HepG2 (cell line): Measurements from ENCODE around the gene AP3D1. TPM values are rescaled to one million over a fixed set of nuclear protein-coding genes. Genes with fewer than 3 reads are reported as not detected.

Source experiments
- ATAC-seq: fragments of 200-7000 bp; cut with Tn5 transposase; 3 replicates; pipeline ENCODE4 v1.9.1; 2020; ENCODE audit warnings: mild to moderate bottlenecking, moderate library complexity
- BruUV-seq: library from RNA; stranded (reverse); fragments of 400-500 nt; replicated peaks from 2 replicates; lab custom pipeline; 2021; lab: Mats Ljungman, UMichigan
- CTCF ChIA-PET: fragments of 300-600 bp; formaldehyde crosslinking; extraction: SDS; loops from one replicate; lab custom pipeline; 2021; ENCODE audit warnings: low total read pairs, inconsistent platforms, low intra/inter-chr PET ratio; lab: Yijun Ruan, JAX
- POLR2A ChIA-PET: fragments of 350-600 bp; sonication (Branson Sonifier 250); formaldehyde crosslinking; loops from one replicate; lab custom pipeline; 2020; ENCODE audit warnings: antibody characterized with exemption, inconsistent platforms; lab: Yijun Ruan, JAX
- DNase-seq: peaks from one replicate; pipeline ENCODE4 v3.0.0-alpha.2; 2015; ENCODE audit warnings: low spot score
- FAIRE-seq: peaks from 3 replicates; lab custom pipeline; 2011; peaks lifted over from hg19 to GRCh38; lab: Jason Lieb, UNC
- H2AFZ ChIP-seq: one replicate; pipeline ENCODE4 v1.6.1; 2011; ENCODE audit warnings: low read length, inconsistent platforms
- H3K27ac ChIP-seq: fragments of 300-600 bp; 3 replicates; pipeline ENCODE4 v1.8.0; 2011; ENCODE audit warnings: mixed run types, mild to moderate bottlenecking, mixed read lengths, low read length, inconsistent platforms; ENCODE audit not compliant: insufficient read depth; ENCODE audit errors: extremely low read length
- H3K27me3 ChIP-seq, 2 experiments: fragments of 200-600 bp in 1 of 2; 2 replicates in 1 of 2; 3 replicates in 1 of 2; pipeline versions ENCODE4 v1.6.0 to v1.8.0; 2011; ENCODE audit warnings: low read length in 2 of 2, mild to moderate bottlenecking in 2 of 2, moderate library complexity in 2 of 2, inconsistent platforms in 1 of 2; ENCODE audit not compliant: insufficient read depth in 2 of 2, control insufficient read depth in 1 of 2
- H3K36me3 ChIP-seq, 2 experiments: fragments of 200-600 bp in 1 of 2; replicated peaks in 1 of 2; 2 replicates in 1 of 2; 3 replicates in 1 of 2; pipeline versions ENCODE4 v1.5.1 to v1.8.0; 2011; ENCODE audit warnings: low read length in 2 of 2, inconsistent platforms in 1 of 2; ENCODE audit not compliant: insufficient read depth in 2 of 2, control insufficient read depth in 1 of 2
- H3K4me1 ChIP-seq: 2 replicates; pipeline ENCODE4 v1.5.1; 2012; ENCODE audit warnings: low read length, inconsistent platforms; ENCODE audit not compliant: insufficient read depth
- H3K4me2 ChIP-seq: 2 replicates; pipeline ENCODE4 v1.6.0; 2011; ENCODE audit warnings: low read depth, low read length, inconsistent platforms
- H3K4me3 ChIP-seq, 3 experiments: fragments of 200-600 bp in 1 of 3; sonication (generic), shearing (Covaris generic) in 1 of 3; replicated peaks in 1 of 3; 2 replicates each; pipeline ENCODE4 v1.5.1; 2011 to 2016; ENCODE audit warnings: low read length in 3 of 3, inconsistent platforms in 2 of 3, low read depth in 2 of 3, mild to moderate bottlenecking in 2 of 3, control low read depth in 1 of 3, mixed read lengths in 1 of 3; ENCODE audit not compliant: insufficient read depth in 1 of 3
- H3K79me2 ChIP-seq: one replicate; pipeline ENCODE4 v1.6.1; 2011; ENCODE audit warnings: low read length, inconsistent platforms; ENCODE audit not compliant: insufficient read depth
- H3K9ac ChIP-seq: 2 replicates; pipeline ENCODE4 v1.6.0; 2011; ENCODE audit warnings: mild to moderate bottlenecking, low read depth, low read length, inconsistent platforms; ENCODE audit not compliant: insufficient read depth
- H3K9me3 ChIP-seq: 2 replicates; pipeline ENCODE4 v1.5.1; 2012; ENCODE audit warnings: mild to moderate bottlenecking, low read length
- H4K20me1 ChIP-seq: 2 replicates; pipeline ENCODE4 v1.6.0; 2011; ENCODE audit warnings: inconsistent platforms, mild to moderate bottlenecking, low read length, moderate library complexity; ENCODE audit not compliant: insufficient read depth
- BCL3 ChIP-seq: sonication (generic); formaldehyde crosslinking; IDR thresholded peaks from 2 replicates; pipeline ENCODE4 v1.5.1; 2020; ENCODE audit warnings: mild to moderate bottlenecking, missing genetic modification reagents, moderate library complexity
- E2F1 ChIP-seq: sonication (generic); formaldehyde crosslinking; IDR thresholded peaks from 2 replicates; pipeline ENCODE4 v1.5.0; 2020; ENCODE audit warnings: missing genetic modification reagents
- ETS1 ChIP-seq: sonication (generic); formaldehyde crosslinking; IDR thresholded peaks from 2 replicates; pipeline ENCODE4 v1.4.0; 2020; ENCODE audit warnings: missing genetic modification reagents
- HOXA5 ChIP-seq: sonication (generic); formaldehyde crosslinking; IDR thresholded peaks from 2 replicates; pipeline ENCODE4 v1.4.0; 2020; ENCODE audit warnings: missing genetic modification reagents
- IRX3 ChIP-seq: sonication (generic); formaldehyde crosslinking; IDR thresholded peaks from 2 replicates; pipeline ENCODE4 v1.8.1; 2023; ENCODE audit warnings: mild to moderate bottlenecking, low read depth, missing genetic modification reagents, borderline replicate concordance
- TBX3 ChIP-seq: fragments of 450-650 bp; IDR thresholded peaks from 2 replicates; pipeline ENCODE4 v1.6.1; 2017; ENCODE audit warnings: antibody characterized with exemption, mild to moderate bottlenecking, inconsistent platforms, borderline replicate concordance
- TCF7 ChIP-seq: sonication (generic); IDR thresholded peaks from 2 replicates; pipeline ENCODE4 v1.6.1; 2016; ENCODE audit warnings: antibody characterized with exemption, low read depth
- ZBTB38 ChIP-seq: sonication (generic); formaldehyde crosslinking; IDR thresholded peaks from 2 replicates; pipeline ENCODE4 v1.5.1; 2020; ENCODE audit warnings: mild to moderate bottlenecking, missing genetic modification reagents
- ZNF235 ChIP-seq: sonication (generic); formaldehyde crosslinking; IDR thresholded peaks from 2 replicates; pipeline ENCODE4 v1.8.1; 2023; ENCODE audit warnings: mild to moderate bottlenecking, missing genetic modification reagents, borderline replicate concordance
- ZNF577 ChIP-seq: sonication (generic); formaldehyde crosslinking; IDR thresholded peaks from 2 replicates; pipeline ENCODE4 v1.4.0; 2020; ENCODE audit warnings: mild to moderate bottlenecking, low read depth, missing genetic modification reagents, borderline replicate concordance
- ZNF609 ChIP-seq: sonication (generic); formaldehyde crosslinking; IDR thresholded peaks from 2 replicates; pipeline ENCODE4 v1.4.0; 2020; ENCODE audit warnings: mild to moderate bottlenecking, missing genetic modification reagents, borderline replicate concordance
- ZNF781 ChIP-seq: sonication (generic); formaldehyde crosslinking; IDR thresholded peaks from 2 replicates; pipeline ENCODE4 v1.5.1; 2020; ENCODE audit warnings: borderline replicate concordance, mild to moderate bottlenecking, missing genetic modification reagents; ENCODE audit errors: not compliant biosample characterization
- WGBS: methylation state at CpG from one replicate; pipeline ENCODE4 v1.1.6; 2017; ENCODE audit warnings: low lambda C conversion rate; 5-methylcytosine and 5-hydroxymethylcytosine counted together
- in situ Hi-C: cut with HindIII; loops from 2 replicates; pipeline ENCODE4 v1.10.0; 2017; ENCODE audit warnings: low pct_unique_long_range_greater_than_20kb; ENCODE audit not compliant: extremely low pct_ligation_motif_present
- intact Hi-C: fragments of 100-400 bp; cut with micrococcal nuclease; formaldehyde crosslinking; loops from one replicate; pipeline ENCODE4 v1.10.0; 2022; ENCODE audit not compliant: unreplicated experiment
- polyA plus RNA-seq, 8 experiments: library from polyadenylated mRNA; depleted of rRNA in 3 of 8; stranded (reverse) in 7 of 8; unstranded in 1 of 8; fragments of >200 nt; fragmentation: Illumina TruSeq in 4 of 8; extraction: Trizol in 4 of 8; gene quantifications; 2 replicates each; pipeline versions ENCODE4 v1.2.1 to v1.2.3, GENCODE V29; 2011 to 2016; ENCODE audit warnings: low read depth in 4 of 8, missing spikeins in 1 of 8, mixed read lengths in 1 of 8; ENCODE audit not compliant: insufficient read depth in 1 of 8
- total RNA-seq, 5 experiments: library from RNA; depleted of rRNA; stranded (reverse); fragments of >200 nt; fragmentation: Illumina TruSeq; extraction: Trizol; gene quantifications; 2 replicates each; pipeline ENCODE4 v1.2.3, GENCODE V29; 2016; ENCODE audit warnings: low read depth in 1 of 5

AP3D1 gene
- total and polyA plus RNA-seq, 2 of the 13 experiments (the other 11 are each of a cell fraction or from before 2014, with no cell fraction given) = 68.0 to 82.6 TPM

- no peak for TF ChIP-seq ZNF781 (CRISPR knock-in tag)
- no peak for TF ChIP-seq E2F1
- TF ChIP-seq IRX3 = no peak
- 0 out of 2 replicates have a peak, but pooled peaks have one; percentile 0 for TF ChIP-seq HOXA5 (CRISPR knock-in tag)
- no peak for TF ChIP-seq TCF7
- TF ChIP-seq ZNF235 (CRISPR knock-in tag) = 0 out of 2 replicates have a peak, but pooled peaks have one; percentile 33
- TF ChIP-seq ETS1 (CRISPR knock-in tag) = no peak
Measured at GRCh38 chr19:2170987-2171348, 19.6 kb upstream of the AP3D1 start (continued).

GRCh38 chr19:2170219-2170618 lies 18.9 kb upstream of the AP3D1 start:
- H3K79me2 ChIP-seq = peaks cover 84% of the 10 kb centered on the region
- 74% methylated on average over 5 of the region's 12 CpGs for WGBS
- peaks cover 0 to 4% of the 10 kb centered on the region in 2 experiments; a peak in 3 of 5 replicates for H3K36me3 ChIP-seq
- H3K4me1 ChIP-seq = peaks cover 87% of the 10 kb centered on the region
- CTCF ChIA-PET = no interaction called here
- 0 out of 2 replicates have a peak, but pooled peaks have one; percentile 33 for TF ChIP-seq ZNF609
- TF ChIP-seq ZNF577 (CRISPR knock-in tag) = no peak
- TF ChIP-seq BCL3 (CRISPR knock-in tag) = 0 out of 2 replicates have a peak, but pooled peaks have one; percentile 25
- peak; percentile 77 for TF ChIP-seq ZBTB38 (CRISPR knock-in tag)
- no peak for TF ChIP-seq TBX3
- DNase-seq (no peak), FAIRE-seq (no peak), ATAC-seq (no peak)
- H2AFZ ChIP-seq = no peak overlapping the region
- H3K27ac ChIP-seq = peak overlapping the region; percentile 96
- BruUV-seq = no TSS peak
- H3K4me3 ChIP-seq = peak overlapping the region in 1 of 3 experiments; percentile 58; a peak in 2 of 6 replicates
- peaks cover 39% of the 10 kb centered on the region for H4K20me1 ChIP-seq
- intact Hi-C loops = no loop called here
- in situ Hi-C loops = loop anchor here (5.0 kb wide), 1 partner anchor 42 kb away; no protein-coding TSS in a partner anchor
- POLR2A ChIA-PET = interaction anchor here (1.6 to 3.1 kb wide), 3 partner anchors 19 to 93 kb away, joined by 7 to 13 read pairs (median 10); partner anchors contain the start of gene AP3D1
- no peaks in the 10 kb centered on the region for H3K9me3 ChIP-seq
- H3K27me3 ChIP-seq = no peaks in the 10 kb centered on the region
- peak overlapping the region; percentile 50 for H3K9ac ChIP-seq
- H3K4me2 ChIP-seq = peak overlapping the region; percentile 73
